Suprapubic skin (tissue), 3 donors: ENCODE measurements around the gene CD3E.

Experiments
- EP300 ChIP-seq: sonication (generic); formaldehyde crosslinking; IDR thresholded peaks from one replicate; pipeline ENCODE4 v1.6.1; 2017; ENCODE audit warnings: antibody characterized with exemption
- POLR2A ChIP-seq, 2 donors: fragments of 450-650 bp; IDR thresholded peaks; one replicate each; pipeline ENCODE4 v1.6.1; 2017; ENCODE audit warnings: antibody characterized with exemption in 2 of 2, mild to moderate bottlenecking in 2 of 2, moderate library complexity in 2 of 2
- TF ChIP-seq, protein P1 (sequence below), 2 donors: fragments of 200-600 bp in 1 of 2; fragments of 450-650 bp in 1 of 2; sonication (generic) in 1 of 2; IDR thresholded peaks; one replicate each; pipeline ENCODE4 v1.5.1; 2016 to 2019; ENCODE audit warnings: antibody characterized with exemption in 2 of 2, mild to moderate bottlenecking in 1 of 2, moderate library complexity in 1 of 2

DNA sequence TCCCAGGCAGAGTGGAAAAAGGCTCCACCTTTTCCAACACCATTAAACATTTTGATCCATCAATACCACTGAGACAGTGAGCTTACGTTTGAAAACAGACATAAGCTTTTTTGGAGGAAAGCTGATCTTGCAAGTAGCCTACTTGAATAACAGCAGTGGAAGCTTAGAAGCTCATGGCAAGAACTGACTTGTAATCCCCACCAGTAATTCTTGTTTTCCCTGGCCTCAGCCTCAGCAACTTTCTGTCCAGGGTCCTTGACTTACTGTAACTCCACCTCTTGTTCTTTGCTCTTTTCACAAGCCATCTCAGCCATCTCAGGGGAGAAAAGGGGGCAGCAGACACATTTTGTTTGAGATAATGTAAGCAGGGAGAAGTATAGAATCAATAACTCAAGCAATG is 28.1 kb upstream of the CD3E start:
- TF ChIP-seq, protein P1, sequence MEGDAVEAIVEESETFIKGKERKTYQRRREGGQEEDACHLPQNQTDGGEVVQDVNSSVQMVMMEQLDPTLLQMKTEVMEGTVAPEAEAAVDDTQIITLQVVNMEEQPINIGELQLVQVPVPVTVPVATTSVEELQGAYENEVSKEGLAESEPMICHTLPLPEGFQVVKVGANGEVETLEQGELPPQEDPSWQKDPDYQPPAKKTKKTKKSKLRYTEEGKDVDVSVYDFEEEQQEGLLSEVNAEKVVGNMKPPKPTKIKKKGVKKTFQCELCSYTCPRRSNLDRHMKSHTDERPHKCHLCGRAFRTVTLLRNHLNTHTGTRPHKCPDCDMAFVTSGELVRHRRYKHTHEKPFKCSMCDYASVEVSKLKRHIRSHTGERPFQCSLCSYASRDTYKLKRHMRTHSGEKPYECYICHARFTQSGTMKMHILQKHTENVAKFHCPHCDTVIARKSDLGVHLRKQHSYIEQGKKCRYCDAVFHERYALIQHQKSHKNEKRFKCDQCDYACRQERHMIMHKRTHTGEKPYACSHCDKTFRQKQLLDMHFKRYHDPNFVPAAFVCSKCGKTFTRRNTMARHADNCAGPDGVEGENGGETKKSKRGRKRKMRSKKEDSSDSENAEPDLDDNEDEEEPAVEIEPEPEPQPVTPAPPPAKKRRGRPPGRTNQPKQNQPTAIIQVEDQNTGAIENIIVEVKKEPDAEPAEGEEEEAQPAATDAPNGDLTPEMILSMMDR (IDR thresholded peaks at IDR 0.05) = no peak
- TF ChIP-seq POLR2A (IDR thresholded peaks at IDR 0.05) (no peak), EP300 (no peak)
